Astrocyte of the spinal cord (primary cell): ENCODE results near the gene FBXO39.

Source experiments
- DNase-seq: peaks from one replicate; pipeline ENCODE4 v3.0.0; 2011; ENCODE audit warnings: low read depth, low spot score
- H3K4me3 ChIP-seq: 2 replicates; pipeline ENCODE4 v1.5.1; 2011; ENCODE audit warnings: low read depth, mild to moderate bottlenecking, low read length, moderate library complexity
- in situ Hi-C: cut with HindIII; loops from 2 replicates; pipeline ENCODE4 v1.10.0; 2017; ENCODE audit warnings: low sequenced_read_pairs
- TF ChIP-seq, protein P1 (sequence below): IDR thresholded peaks from 2 replicates; pipeline ENCODE4 v1.5.1; 2012; ENCODE audit warnings: low read depth, mild to moderate bottlenecking, low read length, inconsistent platforms

FBXO39 gene

DNA sequence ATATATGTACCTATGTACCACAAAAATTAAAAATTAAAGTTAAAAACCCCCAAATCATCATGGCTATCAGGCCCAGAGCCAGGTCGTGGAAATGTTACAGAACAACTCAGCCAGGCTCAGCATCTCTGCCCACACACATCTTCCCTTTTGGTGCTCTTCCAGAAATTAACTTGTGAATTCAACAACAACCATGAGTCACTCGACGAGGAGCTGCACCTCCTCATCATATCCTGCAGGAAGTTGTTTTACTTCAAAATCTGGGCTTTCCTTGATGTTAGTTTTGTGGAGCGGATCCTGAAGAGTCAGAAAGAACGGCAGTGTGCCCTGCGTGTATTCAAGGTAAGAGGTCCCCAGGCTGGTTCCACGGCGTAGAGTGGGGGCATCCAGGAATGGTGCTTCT lies 10.6 kb downstream of the FBXO39 start:
- peak; percentile 53 for DNase-seq
- H3K4me3 ChIP-seq, result no peak overlapping the region
- TF ChIP-seq, protein P1, sequence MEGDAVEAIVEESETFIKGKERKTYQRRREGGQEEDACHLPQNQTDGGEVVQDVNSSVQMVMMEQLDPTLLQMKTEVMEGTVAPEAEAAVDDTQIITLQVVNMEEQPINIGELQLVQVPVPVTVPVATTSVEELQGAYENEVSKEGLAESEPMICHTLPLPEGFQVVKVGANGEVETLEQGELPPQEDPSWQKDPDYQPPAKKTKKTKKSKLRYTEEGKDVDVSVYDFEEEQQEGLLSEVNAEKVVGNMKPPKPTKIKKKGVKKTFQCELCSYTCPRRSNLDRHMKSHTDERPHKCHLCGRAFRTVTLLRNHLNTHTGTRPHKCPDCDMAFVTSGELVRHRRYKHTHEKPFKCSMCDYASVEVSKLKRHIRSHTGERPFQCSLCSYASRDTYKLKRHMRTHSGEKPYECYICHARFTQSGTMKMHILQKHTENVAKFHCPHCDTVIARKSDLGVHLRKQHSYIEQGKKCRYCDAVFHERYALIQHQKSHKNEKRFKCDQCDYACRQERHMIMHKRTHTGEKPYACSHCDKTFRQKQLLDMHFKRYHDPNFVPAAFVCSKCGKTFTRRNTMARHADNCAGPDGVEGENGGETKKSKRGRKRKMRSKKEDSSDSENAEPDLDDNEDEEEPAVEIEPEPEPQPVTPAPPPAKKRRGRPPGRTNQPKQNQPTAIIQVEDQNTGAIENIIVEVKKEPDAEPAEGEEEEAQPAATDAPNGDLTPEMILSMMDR, result no peak
- in situ Hi-C loops, result no loop called here

DNA sequence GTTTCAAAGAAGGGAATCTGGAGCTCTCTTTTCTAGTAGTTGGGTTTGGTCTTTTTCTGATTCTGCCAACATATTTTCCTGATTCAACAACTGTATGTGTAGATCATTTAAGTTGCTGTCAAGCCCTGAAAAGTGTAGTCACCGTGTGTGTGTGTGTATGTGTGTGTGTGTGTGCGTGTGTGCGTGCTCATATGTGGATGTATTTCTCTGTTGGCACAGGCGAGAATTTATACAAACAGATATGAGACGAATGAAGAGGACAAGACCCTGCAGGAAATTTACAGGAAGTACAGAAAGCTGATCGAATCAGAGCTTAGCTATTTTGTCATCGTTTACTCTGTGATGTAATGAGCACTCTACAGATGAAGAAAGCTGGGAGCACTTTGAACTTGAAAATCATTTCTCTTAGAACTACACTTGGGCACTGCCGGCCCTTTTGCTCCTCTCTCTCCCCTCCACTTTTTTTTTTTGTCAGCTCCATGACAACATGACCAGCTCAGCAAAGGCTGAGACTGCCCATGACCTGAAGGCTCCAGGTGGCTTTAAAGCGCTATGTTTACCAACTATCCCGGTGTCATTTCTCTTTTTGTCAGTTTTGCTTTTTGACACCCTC lies 11.2 kb downstream of the FBXO39 start:
- no peak overlapping the region for H3K4me3 ChIP-seq
- no peak for DNase-seq
- in situ Hi-C loops, result no loop called here
- TF ChIP-seq, protein P1, result no peak

DNA sequence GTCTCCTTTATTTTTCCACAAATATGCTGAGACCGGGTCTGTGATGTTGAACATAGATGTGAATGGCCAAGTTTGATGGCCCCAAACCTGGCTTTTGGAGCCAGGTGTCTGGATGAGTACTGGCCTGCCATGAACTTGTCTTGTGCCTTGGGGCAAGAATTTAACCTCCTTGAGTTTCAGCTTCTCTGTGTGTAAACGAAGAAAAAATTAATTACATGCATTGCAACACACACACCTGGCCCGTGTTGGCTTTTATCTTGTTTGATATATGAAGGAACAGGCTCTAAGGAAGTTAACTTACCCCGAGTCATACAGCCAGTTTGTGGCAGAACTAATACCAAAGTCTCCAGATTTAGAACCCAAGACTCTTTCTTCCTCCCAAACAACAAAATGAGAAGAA lies 13.1 kb downstream of the FBXO39 start:
- in situ Hi-C loops, result no loop called here
- TF ChIP-seq, protein P1, result no peak
- DNase-seq, result no peak

DNA sequence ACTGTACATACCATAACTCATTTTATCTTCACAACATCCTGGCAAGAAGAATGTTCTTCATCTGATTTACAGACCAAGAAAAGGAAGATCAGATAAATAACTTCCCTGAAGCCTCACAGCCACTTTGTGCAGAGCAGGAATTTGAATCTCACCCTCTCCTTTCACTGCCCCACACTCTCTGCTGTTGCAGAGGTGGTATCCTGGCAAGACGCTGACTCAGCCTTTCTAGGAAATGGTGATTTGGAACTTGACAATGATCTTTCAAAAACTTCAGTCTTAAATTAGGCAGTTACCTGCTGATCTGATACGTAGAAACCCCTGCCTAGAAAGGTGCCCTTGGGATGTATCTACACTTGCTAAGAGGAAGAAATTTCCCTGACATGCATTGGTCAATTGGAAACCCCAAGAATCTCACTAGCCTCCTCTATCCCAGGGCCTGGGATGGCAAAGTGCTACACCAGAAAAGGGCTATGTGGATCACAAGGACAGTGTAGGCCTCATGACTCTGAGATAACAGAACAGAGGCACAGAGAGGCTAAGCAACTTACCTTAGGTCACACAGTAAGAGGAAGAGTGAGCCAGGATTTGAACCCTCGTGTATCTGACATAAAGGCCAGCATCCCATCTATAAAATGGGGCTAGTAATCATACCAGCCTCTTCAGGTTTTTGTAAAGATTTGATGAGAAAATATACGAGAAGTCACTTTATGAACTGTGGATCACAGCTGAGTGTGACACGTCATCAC lies 17.9 kb downstream of the FBXO39 start:
- TF ChIP-seq, protein P1, result no peak
- in situ Hi-C loops, result no loop called here
- no peak for DNase-seq
- no peak overlapping the region for H3K4me3 ChIP-seq

More for the DNA sequence above, 13.1 kb downstream of the FBXO39 start:
- H3K4me3 ChIP-seq, result no peak overlapping the region

DNA sequence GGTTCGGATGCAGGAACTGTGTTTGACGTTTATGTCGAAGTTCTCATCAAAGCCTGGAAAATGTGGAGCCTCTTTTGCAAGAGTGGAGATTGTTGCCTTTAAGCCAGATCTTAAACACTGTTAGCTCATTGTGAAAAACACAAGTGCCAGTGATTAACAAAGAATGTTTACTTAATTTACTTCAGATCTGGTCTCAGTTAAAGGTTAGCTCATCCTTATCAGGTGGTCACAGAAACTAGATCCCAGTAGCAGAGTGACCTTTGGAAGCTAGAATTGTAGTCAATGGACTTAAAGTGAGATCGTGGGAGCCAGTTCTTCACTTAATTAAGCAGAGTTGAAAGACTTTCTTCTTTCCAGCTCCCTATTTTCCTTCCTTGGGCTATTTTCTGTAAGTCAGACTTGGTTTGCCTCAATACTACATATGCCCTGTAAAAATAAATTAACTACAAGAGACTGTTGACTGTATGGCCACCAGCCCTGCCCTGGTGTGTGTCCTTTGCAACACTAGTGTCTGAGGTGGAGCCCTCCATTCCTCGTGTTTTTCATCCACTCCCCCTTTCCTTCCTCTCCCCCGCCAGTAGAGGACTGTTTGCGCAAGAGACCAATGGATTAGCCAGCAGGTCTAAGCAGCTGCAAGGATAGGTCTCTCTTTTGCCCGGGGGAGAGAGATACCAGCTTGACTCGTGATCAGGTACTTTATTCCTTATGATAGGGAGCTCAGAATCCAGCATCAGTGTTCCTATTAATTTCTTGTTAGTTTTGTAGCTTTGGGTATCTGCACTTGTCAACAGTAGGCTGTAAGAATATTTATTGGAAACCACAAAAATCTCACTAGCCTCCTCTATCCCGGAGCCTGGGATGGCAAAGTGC lies 20.2 kb downstream of the FBXO39 start:
- TF ChIP-seq, protein P1, result no peak
- in situ Hi-C loops, result no loop called here
- H3K4me3 ChIP-seq, result no peak overlapping the region
- no peak for DNase-seq

DNA sequence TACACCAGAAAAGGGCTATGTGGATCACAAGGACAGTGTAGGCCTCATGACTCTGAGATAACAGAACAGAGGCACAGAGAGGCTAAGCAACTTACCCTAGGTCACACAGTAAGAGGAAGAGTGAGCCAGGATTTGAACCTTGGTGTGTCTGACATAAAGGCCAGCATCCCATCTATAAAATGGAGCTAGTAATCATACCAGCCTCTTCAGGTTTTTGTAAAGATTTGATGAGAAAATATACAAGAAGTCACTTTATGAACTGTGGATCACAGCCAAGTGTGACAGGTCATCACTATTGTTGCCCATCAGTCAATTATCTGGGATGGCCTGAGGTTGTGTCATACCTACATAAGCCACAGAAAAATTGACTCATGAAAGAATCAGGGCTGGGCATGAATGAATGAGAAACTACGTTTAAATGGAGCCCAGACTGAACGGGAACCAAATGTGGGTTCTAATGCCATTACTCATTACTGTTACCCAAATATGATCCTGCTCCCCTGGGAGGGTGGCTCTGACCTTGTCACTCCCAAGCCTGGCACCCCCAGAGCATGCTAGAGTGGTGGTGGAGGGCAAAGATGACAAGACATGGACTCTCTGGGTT lies 21.0 kb downstream of the FBXO39 start:
- in situ Hi-C loops, result no loop called here
- TF ChIP-seq, protein P1, result no peak
- DNase-seq, result no peak

More for the DNA sequence above, 21.0 kb downstream of the FBXO39 start:
- H3K4me3 ChIP-seq, result no peak overlapping the region
